H9 (cell line): ENCODE results near the gene USP7. TPM values are rescaled to one million over a fixed set of nuclear protein-coding genes. Genes with fewer than 3 reads are reported as not detected.
A peak's percentile ranks its signal among the peaks of the same experiment; 100 is the strongest.

Experiments
- DNase-seq: peaks from one replicate; pipeline ENCODE4 v3.0.0-alpha.2; 2017
- H2AFZ ChIP-seq: one replicate; pipeline ENCODE4 v1.6.1; 2013; ENCODE audit warnings: mild to moderate bottlenecking, low read length, control low read depth, moderate library complexity
- H2AK5ac ChIP-seq: 2 replicates; pipeline ENCODE4 v1.6.1; 2013; ENCODE audit warnings: low read length, control low read depth, mixed read lengths; ENCODE audit not compliant: insufficient read length
- H2BK120ac ChIP-seq: one replicate; pipeline ENCODE4 v1.6.1; 2013; ENCODE audit warnings: low read depth, mild to moderate bottlenecking, low read length, control low read depth, inconsistent platforms; ENCODE audit not compliant: poor library complexity, severe bottlenecking
- H2BK12ac ChIP-seq: 2 replicates; pipeline ENCODE4 v1.6.1; 2013; ENCODE audit warnings: low read length, control low read depth, mixed read lengths, low read depth; ENCODE audit not compliant: insufficient read length
- H2BK15ac ChIP-seq: 2 replicates; pipeline ENCODE4 v1.6.1; 2013; ENCODE audit warnings: low read depth, low read length, control low read depth
- H2BK20ac ChIP-seq: one replicate; pipeline ENCODE4 v1.6.1; 2013; ENCODE audit warnings: low read depth, mild to moderate bottlenecking, low read length, control low read depth, inconsistent platforms; ENCODE audit not compliant: poor library complexity, severe bottlenecking
- H2BK5ac ChIP-seq: 2 replicates; pipeline ENCODE4 v1.6.1; 2013; ENCODE audit warnings: low read length, control low read depth, mixed read lengths; ENCODE audit not compliant: insufficient read length
- H3K14ac ChIP-seq: 2 replicates; pipeline ENCODE4 v1.6.1; 2013; ENCODE audit warnings: low read length, control low read depth; ENCODE audit not compliant: insufficient read depth
- H3K18ac ChIP-seq: 2 replicates; pipeline ENCODE4 v1.6.1; 2013; ENCODE audit warnings: low read depth, mild to moderate bottlenecking, mixed read lengths, low read length, control low read depth; ENCODE audit not compliant: insufficient read length
- H3K23ac ChIP-seq: 2 replicates; pipeline ENCODE4 v1.6.1; 2013; ENCODE audit warnings: low read length, control low read depth, mixed read lengths, low read depth; ENCODE audit not compliant: insufficient read length
- H3K23me2 ChIP-seq: 2 replicates; pipeline ENCODE4 v1.6.1; 2013; ENCODE audit warnings: low read depth, mild to moderate bottlenecking, mixed read lengths, low read length, control low read depth; ENCODE audit not compliant: insufficient read length, poor library complexity, severe bottlenecking
- H3K27ac ChIP-seq: 2 replicates; pipeline ENCODE4 v1.5.1; 2013; ENCODE audit warnings: low read length, control low read depth, mixed read lengths, low read depth; ENCODE audit not compliant: insufficient read length
- H3K27me3 ChIP-seq: 2 replicates; pipeline ENCODE4 v1.6.1; 2013; ENCODE audit warnings: low read length, control low read depth, inconsistent platforms; ENCODE audit not compliant: insufficient read depth
- H3K4ac ChIP-seq: 2 replicates; pipeline ENCODE4 v1.6.1; 2013; ENCODE audit warnings: low read depth, mild to moderate bottlenecking, control low read depth, inconsistent platforms, low read length, moderate library complexity
- H3K4me1 ChIP-seq: 2 replicates; pipeline ENCODE4 v1.6.1; 2013; ENCODE audit warnings: low read length, control low read depth, inconsistent platforms; ENCODE audit not compliant: insufficient read depth
- H3K4me2 ChIP-seq: 2 replicates; pipeline ENCODE4 v1.6.1; 2013; ENCODE audit warnings: low read length, control low read depth, mixed read lengths; ENCODE audit not compliant: insufficient read length, insufficient read depth
- H3K56ac ChIP-seq: 2 replicates; pipeline ENCODE4 v1.6.1; 2013; ENCODE audit warnings: low read depth, mild to moderate bottlenecking, mixed read lengths, low read length, control low read depth; ENCODE audit not compliant: insufficient read length
- H3K79me1 ChIP-seq: 2 replicates; pipeline ENCODE4 v1.6.1; 2013; ENCODE audit warnings: low read depth, mild to moderate bottlenecking, moderate library complexity, low read length, control low read depth, inconsistent platforms; ENCODE audit not compliant: insufficient read depth, poor library complexity, severe bottlenecking
- H3K79me2 ChIP-seq: 2 replicates; pipeline ENCODE4 v1.6.1; 2013; ENCODE audit warnings: low read length, control low read depth, inconsistent platforms; ENCODE audit not compliant: insufficient read depth
- H3K9ac ChIP-seq: 2 replicates; pipeline ENCODE4 v1.6.1; 2013; ENCODE audit warnings: low read length, control low read depth, mixed read lengths; ENCODE audit not compliant: insufficient read length; ENCODE audit errors: extremely low read depth
- H3K9me3 ChIP-seq: one replicate; pipeline ENCODE4 v1.6.1; 2013; ENCODE audit warnings: low read depth, low read length, inconsistent platforms; ENCODE audit not compliant: control insufficient read depth
- H3T11ph ChIP-seq: one replicate; pipeline ENCODE4 v1.6.1; 2013; ENCODE audit warnings: mild to moderate bottlenecking, low read length, control low read depth, inconsistent platforms
- H4K20me1 ChIP-seq: one replicate; pipeline ENCODE4 v1.6.1; 2013; ENCODE audit not compliant: control insufficient read depth, insufficient read length, insufficient read depth
- H4K5ac ChIP-seq: 2 replicates; pipeline ENCODE4 v1.6.1; 2013; ENCODE audit warnings: low read depth, mild to moderate bottlenecking, mixed read lengths, low read length, control low read depth; ENCODE audit not compliant: insufficient read length
- H4K8ac ChIP-seq: replicated peaks from 2 replicates; pipeline ENCODE4 v1.6.1; 2013; ENCODE audit warnings: low read length, control low read depth, mixed read lengths, low read depth; ENCODE audit not compliant: insufficient read length
- H4K91ac ChIP-seq: 2 replicates; pipeline ENCODE4 v1.6.1; 2013; ENCODE audit warnings: low read depth, mild to moderate bottlenecking, moderate library complexity, mixed read lengths, low read length, control low read depth; ENCODE audit not compliant: insufficient read length
- H3K27ac Mint-ChIP-seq, 3 experiments: 2 replicates in 2 of 3; 3 replicates in 1 of 3; pipeline ENCODE4 v1.8.0; 2020 to 2021; ENCODE audit warnings: mixed read lengths in 3 of 3, mild to moderate bottlenecking in 1 of 3, moderate library complexity in 1 of 3
- H3K27me3 Mint-ChIP-seq: 2 replicates; pipeline ENCODE4 v1.8.0; 2021; ENCODE audit warnings: low read depth, mild to moderate bottlenecking, moderate library complexity, mixed read lengths
- H3K36me3 Mint-ChIP-seq, 3 experiments: 2 replicates in 2 of 3; 3 replicates in 1 of 3; pipeline ENCODE4 v1.8.0; 2020 to 2021; ENCODE audit warnings: low read depth in 3 of 3, mixed read lengths in 3 of 3; ENCODE audit not compliant: insufficient read depth in 1 of 3
- H3K4me1 Mint-ChIP-seq, 2 experiments: 2 replicates each; pipeline ENCODE4 v1.8.0; 2020; ENCODE audit warnings: mixed read lengths in 2 of 2
- H3K4me3 Mint-ChIP-seq, 2 experiments: 2 replicates in 1 of 2; 3 replicates in 1 of 2; pipeline ENCODE4 v1.8.0; 2020 to 2021; ENCODE audit warnings: mild to moderate bottlenecking in 2 of 2, mixed read lengths in 2 of 2, moderate library complexity in 1 of 2
- H3K9me3 Mint-ChIP-seq, 2 experiments: 2 replicates in 1 of 2; 3 replicates in 1 of 2; pipeline ENCODE4 v1.8.0; 2020; ENCODE audit warnings: mild to moderate bottlenecking in 2 of 2, mixed read lengths in 2 of 2, moderate library complexity in 1 of 2
- CTCF ChIP-seq: fragments of 200-600 bp; sonication (generic); conservative IDR thresholded peaks from 3 replicates; pipeline ENCODE4 v1.8.0; 2021; ENCODE audit warnings: antibody characterized with exemption, mild to moderate bottlenecking
- WGBS: extraction: QIAGEN DNeasy Blood & Tissue Kit; methylation state at CpG from one replicate; pipeline ENCODE4 v1.1.7; 2013; ENCODE audit warnings: missing lambda C conversion rate, low lambda C conversion rate, mixed read lengths; ENCODE audit not compliant: insufficient read length; ENCODE audit errors: extremely low coverage; 5-methylcytosine and 5-hydroxymethylcytosine counted together
- total RNA-seq: library from RNA; stranded (reverse); gene quantifications from 2 replicates; pipeline ENCODE4 v1.2.1, GENCODE V29; 2021

USP7 gene
- total RNA-seq, 1 experiment from 2014 or later, result 192 TPM

GRCh38 chr16:9008601-9009260 is 45.0 kb upstream of the USP7 start:
- Histone ChIP-seq H3K4ac (no peak overlapping the region), H4K8ac (no peak overlapping the region), H3K56ac (no peak overlapping the region), H3K79me2 (no peaks in the 10 kb centered on the region), H3K14ac (no peak overlapping the region), H4K91ac (no peak overlapping the region), H3K27me3 (no peaks in the 10 kb centered on the region), H2BK5ac (no peak overlapping the region), H2AK5ac (no peak overlapping the region), H3K18ac (no peak overlapping the region), H2BK20ac (no peak overlapping the region), H2BK12ac (no peak overlapping the region), H3K79me1 (no peaks in the 10 kb centered on the region), H2AFZ (no peak overlapping the region), H3K4me1 (no peaks in the 10 kb centered on the region; the same call in 1 of the 2 replicates), H3K9me3 (no peaks in the 10 kb centered on the region), H4K20me1 (no peaks in the 10 kb centered on the region), H2BK15ac (no peak overlapping the region), H3T11ph (no peak overlapping the region), H3K23ac (no peak overlapping the region), H4K5ac (no peak overlapping the region), H2BK120ac (no peak overlapping the region), H3K27ac (no peak overlapping the region), H3K4me2 (no peak overlapping the region), H3K9ac (no peak overlapping the region), H3K23me2 (no peaks in the 10 kb centered on the region)
- peaks cover 9 to 11% of the 10 kb centered on the region in 2 experiments; a peak in 3 of 4 replicates for H3K4me1 Mint-ChIP-seq
- no CpG with 5 or more reads among the region's 26 CpGs for WGBS
- peak; percentile 89 for DNase-seq
- peaks cover 18% of the 10 kb centered on the region for H3K27me3 Mint-ChIP-seq
- H3K36me3 Mint-ChIP-seq, result no peaks in the 10 kb centered on the region; a peak in 1 of 7 replicates
- no peak overlapping the region for H3K27ac Mint-ChIP-seq
- TF ChIP-seq CTCF, result peak; percentile 95
- H3K9me3 Mint-ChIP-seq, result peaks cover 0 to 4% of the 10 kb centered on the region in 2 experiments; a peak in 1 of 5 replicates
- peak overlapping the region in 1 of 2 experiments; percentile 14; a peak in 1 of 5 replicates for H3K4me3 Mint-ChIP-seq
